ENCODE data around the gene TMEM72.
A peak's percentile ranks its signal among the peaks of the same experiment; 100 is the strongest.

Gene TMEM72

GRCh38 chr10:44890696-44891563 is 20.2 kb upstream of the TMEM72 start:
- no peak for DNase-seq (ENCODE audit: low spot score)

GRCh38 chr10:44891721-44892120 is 19.4 kb upstream of the TMEM72 start:
- no peak for DNase-seq (ENCODE audit: low spot score)

GRCh38 chr10:44893604-44894468 is 17.3 kb upstream of the TMEM72 start:
- DNase-seq (ENCODE audit: low spot score): no peak

DNA sequence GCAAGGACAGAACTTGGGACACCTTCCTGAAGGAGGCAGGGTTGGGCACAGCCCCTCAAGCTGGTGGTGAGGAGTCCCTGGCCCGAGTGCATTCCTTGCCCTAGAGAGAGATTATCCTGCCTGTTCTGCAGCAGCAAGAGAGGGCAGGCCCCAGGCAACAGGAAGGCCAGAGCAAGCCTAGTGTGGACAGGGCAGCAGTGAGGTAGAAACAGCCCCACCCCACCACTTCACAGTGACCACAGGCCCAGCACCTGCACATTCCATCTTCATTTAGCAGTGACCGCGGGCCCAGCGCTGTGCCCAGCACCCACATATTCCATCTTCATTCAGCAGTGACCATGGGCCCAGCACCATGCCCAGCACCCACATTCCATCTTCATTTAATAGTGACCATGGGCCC is 16.4 kb upstream of the TMEM72 start:
- no peak for DNase-seq (ENCODE audit: low spot score)

DNA sequence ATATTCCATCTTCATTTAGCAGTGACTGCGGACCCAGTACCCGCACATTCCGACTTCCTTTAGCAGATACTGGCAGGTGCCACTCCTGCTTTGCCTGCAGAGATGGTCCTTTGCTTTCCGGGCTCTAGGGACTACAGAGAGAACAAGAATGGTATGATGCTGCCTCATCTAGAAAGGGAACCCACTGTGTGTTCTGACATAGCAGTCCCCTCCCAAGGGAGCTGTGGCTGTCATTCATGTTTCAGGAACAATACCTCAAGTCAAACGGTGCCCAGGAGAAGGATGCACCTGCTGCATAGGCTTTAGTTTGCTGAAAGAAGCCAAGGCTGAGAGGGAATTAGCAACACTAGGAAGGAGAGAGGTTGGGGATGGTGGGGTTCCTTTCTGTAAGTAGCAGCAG is 15.9 kb upstream of the TMEM72 start:
- DNase-seq (ENCODE audit: low spot score): no peak

DNA sequence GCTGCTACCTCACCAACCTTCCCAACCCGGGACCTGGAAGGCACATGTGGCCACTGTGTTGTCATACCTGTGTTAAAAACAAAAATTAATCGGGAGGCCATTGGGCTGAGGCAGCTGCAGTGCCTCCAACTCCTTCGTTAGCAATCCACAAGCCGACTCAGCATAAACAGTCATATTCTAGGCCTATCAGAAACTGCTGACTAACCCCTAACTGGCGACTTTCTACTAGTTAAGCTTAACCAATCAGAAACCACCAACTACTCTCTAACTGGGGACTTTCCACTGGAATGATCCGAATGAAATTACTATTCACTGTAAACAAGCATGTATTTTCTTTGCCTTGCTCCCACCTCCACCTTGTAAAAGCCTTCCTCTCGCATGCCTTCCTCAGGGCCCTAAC is 14.1 kb upstream of the TMEM72 start:
- DNase-seq (ENCODE audit: low spot score): peak; percentile 41

GRCh38 chr10:44898665-44899064 is 12.5 kb upstream of the TMEM72 start:
- no peak for DNase-seq (ENCODE audit: low spot score)

DNA sequence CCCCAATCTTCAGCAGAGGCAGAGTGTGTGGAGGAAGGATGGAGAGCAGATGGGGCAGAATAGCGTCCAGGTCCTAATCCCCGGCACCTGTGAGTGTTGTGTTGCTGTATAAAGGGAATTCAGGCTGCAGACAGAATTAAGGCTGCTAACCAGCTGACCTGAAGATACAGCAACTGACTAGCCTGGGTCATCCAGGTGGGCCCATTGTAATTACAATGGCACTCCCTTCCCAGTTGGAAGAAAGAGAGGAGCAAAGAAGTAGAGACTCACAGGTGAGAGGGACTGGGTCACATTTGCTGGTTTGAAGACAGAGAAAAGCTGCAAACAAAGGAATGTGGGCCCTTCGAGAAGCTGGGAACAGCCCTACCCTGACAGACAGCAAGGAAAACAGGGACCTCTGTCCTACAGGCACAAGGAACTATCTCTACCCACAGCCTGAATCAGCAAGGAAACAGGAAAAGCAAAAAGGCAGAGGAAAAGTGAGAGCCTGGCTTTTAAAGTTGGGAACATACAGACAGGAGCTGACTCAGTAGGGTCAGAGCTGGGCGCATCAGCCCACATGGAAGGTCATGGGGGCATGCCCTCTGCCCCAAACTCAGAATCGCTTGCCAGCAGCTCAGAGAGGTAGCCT is 11.6 kb upstream of the TMEM72 start:
- no peak for DNase-seq (ENCODE audit: low spot score)

GRCh38 chr10:44902941-44903545 is 8.1 kb upstream of the TMEM72 start:
- no peak for DNase-seq (ENCODE audit: low spot score)

GRCh38 chr10:44906486-44906885 is 4.7 kb upstream of the TMEM72 start:
- no peak for DNase-seq (ENCODE audit: low spot score)

- no peak for DNase-seq (ENCODE audit: low spot score)
These were observed 3.6 kb upstream of the TMEM72 start for GRCh38 chr10:44907556-44907955.

DNA sequence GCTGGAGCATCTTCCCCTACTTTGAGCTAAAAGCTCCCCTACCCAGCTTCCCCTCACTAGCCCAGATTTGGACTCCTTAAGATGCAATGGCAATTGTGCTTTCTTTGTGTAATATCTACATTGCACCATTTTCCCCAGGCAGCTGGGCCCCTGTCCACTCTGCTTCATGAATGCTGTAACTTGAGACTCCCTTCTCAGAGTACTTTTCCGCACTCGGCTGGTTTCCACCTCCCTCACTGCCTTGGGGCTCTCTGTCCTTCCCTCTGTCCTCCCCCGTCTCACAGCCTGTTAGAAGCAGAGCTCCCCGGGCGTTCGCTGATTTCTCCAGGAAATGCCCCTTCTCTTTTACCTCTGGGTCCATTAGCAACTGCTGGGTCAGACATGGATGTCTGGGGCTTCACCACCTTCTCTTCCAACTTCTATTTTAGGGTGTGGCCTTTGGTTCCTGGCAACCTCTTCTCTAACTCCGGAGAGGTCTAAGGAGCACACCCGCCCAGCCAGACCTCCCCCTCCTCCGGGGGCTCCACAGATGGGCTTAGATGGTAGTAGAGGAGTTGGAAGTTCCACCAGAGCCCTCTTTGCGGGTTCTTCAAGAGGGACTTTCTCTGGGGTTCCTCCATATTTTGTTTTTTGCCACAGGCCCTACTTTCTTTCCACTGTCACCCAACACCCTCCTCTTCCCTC is 2.9 kb upstream of the TMEM72 start:
- no peak for DNase-seq (ENCODE audit: low spot score)

DNA sequence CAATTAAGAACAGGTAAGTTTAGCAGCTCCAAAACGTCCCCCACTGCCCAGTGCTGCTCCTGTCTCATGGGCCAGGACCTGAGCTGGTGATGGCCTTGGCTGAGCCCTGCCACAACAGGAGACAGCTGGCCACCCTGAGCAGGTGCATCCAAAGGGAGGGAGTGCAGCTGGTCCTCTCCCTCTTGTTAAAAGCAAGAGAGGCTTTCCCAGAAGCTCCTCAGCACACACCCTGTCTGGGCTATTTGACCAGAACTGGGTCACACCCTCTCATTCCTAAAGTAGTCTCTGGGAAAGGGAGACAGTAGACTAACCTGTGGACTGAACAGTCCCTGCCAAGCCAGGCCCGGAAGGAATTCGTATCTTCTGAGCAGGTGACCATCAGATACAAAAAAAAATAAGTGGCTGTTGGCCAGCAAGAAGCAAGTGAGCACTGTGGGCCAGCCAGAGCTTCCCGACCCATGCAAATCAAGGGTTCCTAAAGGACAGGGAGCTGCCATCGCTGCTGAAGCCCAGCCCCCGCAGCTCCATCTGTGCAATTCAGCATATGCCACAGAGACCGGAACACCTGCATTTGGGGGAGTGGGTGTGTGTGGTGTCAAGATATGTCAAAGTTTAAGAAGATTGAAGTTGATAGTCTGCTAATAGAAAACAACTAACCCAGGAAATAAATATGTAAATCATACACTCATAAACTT is 2.1 kb upstream of the TMEM72 start:
- DNase-seq (ENCODE audit: low spot score): no peak

DNA sequence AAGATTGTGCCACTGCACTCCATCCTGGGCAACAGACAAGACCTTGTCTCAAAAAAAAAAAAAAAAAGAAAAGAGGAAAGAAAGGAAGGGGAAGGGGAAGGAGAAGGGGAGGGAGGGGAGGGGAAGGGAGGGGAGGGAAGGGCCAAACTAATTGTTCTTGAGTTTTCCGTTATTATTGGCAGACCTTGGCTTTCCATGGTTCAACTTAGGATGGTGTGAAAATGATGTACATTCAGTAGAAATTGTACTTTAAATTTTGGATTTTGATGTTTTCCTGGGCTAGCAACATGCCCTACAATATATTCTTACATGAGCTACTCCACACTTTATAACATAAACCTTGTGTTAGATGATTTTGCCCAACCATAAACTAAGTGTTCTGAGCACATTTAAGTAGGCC is 1.2 kb upstream of the TMEM72 start:
- no peak for DNase-seq (ENCODE audit: low spot score)

DNA sequence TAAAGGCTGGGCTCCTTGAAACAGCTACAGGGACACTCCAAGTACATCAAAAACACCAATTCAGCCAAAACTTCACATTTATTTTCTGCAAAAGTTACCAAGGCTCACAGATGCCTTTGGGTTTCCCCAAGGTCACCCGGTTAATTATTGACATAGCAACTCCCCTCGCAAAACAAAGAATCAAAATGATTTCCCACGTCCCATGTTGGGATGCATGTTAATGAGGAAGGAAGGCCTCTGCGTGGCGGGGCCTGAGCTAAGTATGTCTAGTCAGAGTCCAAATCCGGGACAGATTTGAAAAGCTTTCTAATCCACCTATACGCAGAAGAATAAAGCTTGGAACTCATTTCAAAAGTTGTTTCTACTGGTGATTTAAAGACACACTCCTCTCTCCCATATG is 535 bp upstream of the TMEM72 start:
- DNase-seq (ENCODE audit: low spot score): no peak

GRCh38 chr10:44911951-44912350 is 814 bp downstream of the TMEM72 start:
- DNase-seq (ENCODE audit: low spot score): no peak

GRCh38 chr10:44913350-44914081 is 2.4 kb downstream of the TMEM72 start:
- no peak for DNase-seq (ENCODE audit: low spot score)

DNA sequence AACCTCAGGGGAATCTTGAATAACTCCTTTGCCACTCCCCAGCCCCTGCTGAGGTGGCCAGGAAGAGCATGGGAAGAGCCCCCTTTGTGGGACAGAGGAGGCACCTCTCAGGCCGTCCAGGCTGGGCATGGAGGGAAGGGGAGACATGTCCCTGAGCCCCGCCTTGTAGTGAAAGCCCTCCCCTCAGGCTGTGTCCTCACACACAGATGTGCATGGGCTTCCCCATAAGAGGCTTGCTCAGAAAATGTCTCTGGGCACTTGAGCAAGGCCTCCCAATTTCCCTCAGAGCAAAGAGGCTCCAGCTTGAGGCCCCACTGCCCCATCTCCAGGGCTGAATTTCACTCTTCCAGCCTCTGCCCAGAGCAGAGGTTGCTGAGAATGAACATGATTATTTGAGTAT is 3.8 kb downstream of the TMEM72 start:
- DNase-seq (ENCODE audit: low spot score): no peak

DNA sequence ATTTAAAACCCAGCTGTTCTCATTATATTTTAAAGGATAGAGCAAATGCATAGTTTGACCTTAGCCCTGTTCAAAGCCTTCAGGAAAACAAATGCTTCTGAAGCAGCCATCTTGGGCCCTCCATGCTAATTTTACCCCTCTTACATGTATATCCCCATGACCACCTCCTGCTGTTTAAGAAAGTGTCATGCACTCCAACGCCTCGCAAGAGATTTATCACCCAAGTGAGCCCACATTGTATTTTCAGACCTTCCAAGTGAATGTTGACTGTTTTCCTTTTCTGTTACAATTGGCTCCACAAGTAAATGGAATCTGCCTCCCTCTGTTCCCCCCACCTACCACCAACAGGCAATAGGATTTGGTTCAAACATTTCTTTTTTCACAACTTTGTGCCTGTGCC is 5.3 kb downstream of the TMEM72 start:
- no peak for DNase-seq (ENCODE audit: low spot score)

DNA sequence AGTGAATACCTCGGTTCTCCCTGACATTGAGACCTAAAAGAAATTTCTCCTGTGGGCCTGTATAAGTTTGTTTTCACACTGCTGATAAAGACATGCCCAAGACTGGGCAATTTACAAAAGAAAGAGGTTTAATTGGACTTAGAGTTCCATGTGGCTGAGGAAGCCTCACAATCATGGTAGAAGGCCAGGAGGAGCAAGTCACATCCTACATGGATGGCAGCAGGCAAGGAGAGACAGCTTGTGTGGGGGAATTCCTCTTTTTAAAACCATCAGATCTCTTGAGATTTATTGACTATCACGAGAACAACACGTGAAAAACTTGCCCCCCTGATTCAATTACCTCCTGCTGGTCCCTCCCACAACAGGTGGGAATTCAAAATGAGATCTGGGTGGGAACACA is 6.7 kb downstream of the TMEM72 start:
- no peak for DNase-seq (ENCODE audit: low spot score)
